22Rv1 (cell line): ENCODE results near the gene STYK1.

ENCODE experiments used
- H3K27ac ChIP-seq: fragments of 450-650 bp; 2 replicates; pipeline ENCODE4 v1.5.1; 2017
- ZFX ChIP-seq: fragments of 450-650 bp; IDR thresholded peaks from 2 replicates; pipeline ENCODE4 v1.6.1; 2017; ENCODE audit warnings: antibody characterized with exemption, borderline replicate concordance
- TF ChIP-seq, protein P1 (sequence below): fragments of 450-650 bp; IDR thresholded peaks from 2 replicates; pipeline ENCODE4 v1.5.1; 2017; ENCODE audit warnings: mild to moderate bottlenecking

Gene STYK1

DNA sequence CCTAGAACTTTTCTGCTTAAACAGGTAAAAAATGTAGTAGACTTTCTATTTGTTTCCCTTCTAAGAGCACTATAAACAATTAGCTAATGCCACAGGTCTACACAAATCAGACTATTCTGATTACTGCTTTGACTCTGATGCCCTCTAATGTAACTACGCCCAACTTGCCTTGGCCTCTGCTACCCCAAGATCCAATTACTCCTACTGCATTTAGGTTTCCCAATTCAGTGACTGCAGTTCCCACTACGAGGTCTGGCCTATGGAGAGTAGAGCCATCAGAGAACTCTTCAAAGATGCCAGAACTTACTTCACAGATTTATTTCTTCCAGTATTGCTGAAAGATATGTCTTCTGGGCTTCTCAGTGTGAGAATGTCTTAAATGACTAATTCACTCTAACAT lies 15.3 kb upstream of the STYK1 start:
- H3K27ac ChIP-seq, result no peak overlapping the region
- no peak for TF ChIP-seq ZFX
- TF ChIP-seq, protein P1, sequence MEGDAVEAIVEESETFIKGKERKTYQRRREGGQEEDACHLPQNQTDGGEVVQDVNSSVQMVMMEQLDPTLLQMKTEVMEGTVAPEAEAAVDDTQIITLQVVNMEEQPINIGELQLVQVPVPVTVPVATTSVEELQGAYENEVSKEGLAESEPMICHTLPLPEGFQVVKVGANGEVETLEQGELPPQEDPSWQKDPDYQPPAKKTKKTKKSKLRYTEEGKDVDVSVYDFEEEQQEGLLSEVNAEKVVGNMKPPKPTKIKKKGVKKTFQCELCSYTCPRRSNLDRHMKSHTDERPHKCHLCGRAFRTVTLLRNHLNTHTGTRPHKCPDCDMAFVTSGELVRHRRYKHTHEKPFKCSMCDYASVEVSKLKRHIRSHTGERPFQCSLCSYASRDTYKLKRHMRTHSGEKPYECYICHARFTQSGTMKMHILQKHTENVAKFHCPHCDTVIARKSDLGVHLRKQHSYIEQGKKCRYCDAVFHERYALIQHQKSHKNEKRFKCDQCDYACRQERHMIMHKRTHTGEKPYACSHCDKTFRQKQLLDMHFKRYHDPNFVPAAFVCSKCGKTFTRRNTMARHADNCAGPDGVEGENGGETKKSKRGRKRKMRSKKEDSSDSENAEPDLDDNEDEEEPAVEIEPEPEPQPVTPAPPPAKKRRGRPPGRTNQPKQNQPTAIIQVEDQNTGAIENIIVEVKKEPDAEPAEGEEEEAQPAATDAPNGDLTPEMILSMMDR, result no peak

DNA sequence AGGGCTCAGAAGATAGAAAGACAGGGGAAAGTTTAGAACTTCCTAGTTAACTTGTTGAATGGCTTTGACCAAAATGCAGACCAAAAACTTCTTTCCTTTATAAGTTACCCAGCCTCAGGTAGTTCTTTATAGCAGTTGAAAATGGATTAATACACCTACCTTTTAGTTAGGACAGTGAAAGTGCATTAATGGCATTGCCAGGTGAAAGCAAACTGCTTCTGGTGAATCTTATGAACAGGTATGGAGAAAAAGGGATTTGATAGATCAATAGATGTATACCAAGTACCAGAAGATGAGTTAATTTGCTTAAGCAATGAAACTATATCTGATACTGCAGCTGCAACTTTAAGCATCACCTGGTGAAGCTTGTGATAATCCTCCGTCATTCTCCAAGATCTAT lies 14.2 kb upstream of the STYK1 start:
- H3K27ac ChIP-seq, result no peak overlapping the region
- TF ChIP-seq, protein P1, result no peak
- TF ChIP-seq ZFX, result no peak

DNA sequence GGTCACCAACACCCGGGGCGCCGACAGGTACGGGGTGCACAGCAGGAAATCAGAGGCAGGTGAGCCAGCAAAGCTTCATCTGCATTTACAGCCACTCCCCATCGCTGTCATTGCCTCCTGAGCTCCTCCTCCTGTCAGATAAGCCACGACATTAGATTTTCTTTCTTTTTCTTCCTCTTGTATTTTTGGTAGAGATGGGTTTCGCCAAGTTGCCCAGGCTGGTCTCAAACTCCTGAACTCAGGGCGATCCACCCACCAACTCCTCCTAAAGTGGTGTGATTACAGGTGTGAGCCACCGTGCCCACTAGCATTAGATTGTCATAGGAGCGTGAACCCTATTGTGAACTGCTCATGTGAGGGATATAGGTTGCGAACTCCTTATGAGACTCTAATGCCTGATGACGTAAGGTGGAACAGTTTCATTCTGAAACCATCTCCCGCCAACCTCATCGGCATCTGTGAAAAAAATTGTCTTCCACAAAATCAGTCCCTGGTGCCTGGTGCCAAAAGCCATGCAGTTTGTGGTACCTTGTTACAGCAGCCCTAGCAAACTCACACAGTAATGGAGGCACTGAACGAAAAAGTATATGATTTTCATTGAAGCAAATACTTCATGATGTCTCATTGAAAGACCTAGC lies 1.5 kb downstream of the STYK1 start:
- no peak overlapping the region; the same call in 1 of the 2 replicates for H3K27ac ChIP-seq
- TF ChIP-seq, protein P1, result no peak
- no peak for TF ChIP-seq ZFX

DNA sequence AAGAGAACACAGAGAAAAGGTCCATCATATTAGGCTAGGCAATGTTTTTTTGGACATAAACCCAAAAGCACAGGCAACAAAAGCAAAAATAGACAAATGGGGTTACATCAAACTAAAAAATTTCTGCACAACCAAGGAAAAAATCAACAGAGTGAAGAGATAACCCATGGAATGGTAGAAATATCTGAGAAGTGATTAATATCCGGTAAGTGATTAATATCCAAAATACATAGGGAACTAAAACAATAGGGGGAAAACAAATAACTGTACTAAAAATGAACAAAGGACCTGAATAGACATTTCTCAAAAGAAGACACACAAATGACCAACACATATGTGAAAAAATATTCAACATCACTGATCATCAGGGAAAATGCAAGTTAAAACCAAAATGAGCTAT lies 4.3 kb downstream of the STYK1 start:
- H3K27ac ChIP-seq, result no peak overlapping the region
- TF ChIP-seq, protein P1, result no peak
- no peak for TF ChIP-seq ZFX

DNA sequence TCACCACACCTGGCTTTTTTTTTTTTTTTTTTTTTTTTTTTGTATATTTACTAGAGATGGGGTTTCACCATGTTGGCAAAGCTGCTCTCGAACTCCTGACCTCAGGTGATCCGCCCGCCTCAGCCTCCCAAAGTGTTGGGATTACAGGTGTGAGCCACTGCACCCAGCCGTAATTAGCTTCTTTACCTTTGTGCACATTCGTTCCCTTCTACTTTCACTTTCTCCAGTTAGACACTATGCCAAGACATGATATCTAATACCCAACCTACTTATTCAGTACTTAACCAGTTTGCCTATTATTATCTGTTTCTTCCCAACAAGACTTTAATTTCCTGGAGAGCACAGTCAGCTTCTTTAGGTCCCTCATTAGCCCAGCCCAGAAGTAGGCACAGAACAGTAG lies 5.3 kb downstream of the STYK1 start:
- TF ChIP-seq ZFX, result no peak
- TF ChIP-seq, protein P1, result no peak
- H3K27ac ChIP-seq, result no peak overlapping the region

DNA sequence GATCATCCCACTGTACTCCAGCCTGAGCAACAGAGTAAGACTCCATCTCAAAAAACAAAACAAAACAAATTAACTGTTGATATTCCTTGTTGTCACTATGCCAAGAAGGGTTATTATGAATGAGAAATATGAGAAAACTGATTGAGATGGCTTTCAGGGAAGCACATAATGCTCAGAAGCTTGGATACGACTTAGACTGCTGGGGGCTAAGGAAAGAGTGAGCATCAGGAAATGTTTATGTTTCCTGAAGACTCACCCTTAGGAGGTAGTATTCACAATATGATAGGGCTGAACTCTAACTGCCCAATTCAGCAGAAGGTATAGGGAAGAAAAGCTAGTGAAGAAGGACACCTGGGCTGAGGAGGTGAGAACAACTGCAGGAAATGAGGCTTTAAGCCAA lies 6.3 kb downstream of the STYK1 start:
- H3K27ac ChIP-seq, result no peak overlapping the region
- no peak for TF ChIP-seq ZFX
- TF ChIP-seq, protein P1, result no peak

DNA sequence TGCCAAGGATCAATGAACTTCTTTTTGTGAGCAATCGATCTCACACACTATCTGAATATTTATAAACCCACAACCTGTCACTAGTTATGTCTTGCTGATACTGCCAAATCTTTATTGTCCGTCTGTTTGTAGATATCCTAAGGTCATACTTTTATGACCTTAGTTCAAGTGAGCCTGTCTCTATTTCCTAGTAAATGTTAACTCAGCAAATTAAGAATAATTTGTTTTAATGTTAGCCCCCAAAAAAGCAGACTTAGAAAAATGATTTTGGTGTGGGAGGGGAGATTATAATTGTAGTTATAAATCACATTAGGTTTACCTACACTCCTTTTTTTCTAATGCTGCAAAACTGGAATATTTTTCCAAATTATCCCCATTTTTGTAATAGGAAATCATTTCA lies 9.4 kb downstream of the STYK1 start:
- no peak overlapping the region for H3K27ac ChIP-seq
- TF ChIP-seq, protein P1, result no peak
- no peak for TF ChIP-seq ZFX
